Activated B cell treated with CpG ODN at 0.5 μM for 24 hours (primary cell): ENCODE measurements around the gene APP. TPM values are rescaled to one million over a fixed set of nuclear protein-coding genes. Genes with fewer than 3 reads are reported as not detected.

ENCODE experiments used
- ATAC-seq: fragments of 200-7000 bp; cut with Tn5 transposase; one replicate; pipeline ENCODE4 v1.10.0; 2021; ENCODE audit warnings: low read depth, mild to moderate bottlenecking, moderate library complexity
- CTCF ChIA-PET: fragments of 350-600 bp; sonication (Branson Sonifier 250); formaldehyde crosslinking; loops from one replicate; lab custom pipeline; 2021; ENCODE audit warnings: antibody characterized with exemption; lab: Charles Lee
- POLR2A ChIA-PET: fragments of 350-600 bp; sonication (Branson Sonifier 250); formaldehyde crosslinking; loops from one replicate; lab custom pipeline; 2021; ENCODE audit warnings: antibody characterized with exemption; lab: Charles Lee
- DNase-seq: peaks from one replicate; pipeline ENCODE4 v3.0.0; 2022
- H3K27ac Mint-ChIP-seq: one replicate; pipeline ENCODE4 v1.8.0; 2020; ENCODE audit warnings: mixed read lengths
- H3K27me3 Mint-ChIP-seq: one replicate; pipeline ENCODE4 v1.8.0; 2021; ENCODE audit warnings: mixed read lengths
- H3K36me3 Mint-ChIP-seq: one replicate; pipeline ENCODE4 v1.8.0; 2021; ENCODE audit warnings: low read depth, mixed read lengths
- H3K4me1 Mint-ChIP-seq: one replicate; pipeline ENCODE4 v1.8.0; 2021; ENCODE audit warnings: mixed read lengths
- H3K4me3 Mint-ChIP-seq: one replicate; pipeline ENCODE4 v1.8.0; 2020; ENCODE audit warnings: mild to moderate bottlenecking, mixed read lengths
- H3K9me3 Mint-ChIP-seq: one replicate; pipeline ENCODE4 v1.8.0; 2020; ENCODE audit warnings: mixed read lengths
- intact Hi-C: fragments of 100-400 bp; cut with micrococcal nuclease; formaldehyde crosslinking; loops from one replicate; pipeline ENCODE4 v1.15.1; 2024
- total RNA-seq: library from RNA; stranded (reverse); gene quantifications from 2 replicates; pipeline ENCODE4 v1.2.3, GENCODE V29; 2022
- TF ChIP-seq, protein P1 (sequence below): fragments of 200-600 bp; IDR thresholded peaks from one replicate; pipeline ENCODE4 v1.8.0; 2022; ENCODE audit warnings: antibody characterized with exemption, mild to moderate bottlenecking

APP gene
- total RNA-seq, 1 donor from 2014 or later = 32.1 TPM

- Mint-ChIP-seq H3K4me1 (no peaks in the 10 kb centered on the region), H3K27me3 (no peaks in the 10 kb centered on the region), H3K9me3 (no peaks in the 10 kb centered on the region), H3K27ac (no peak overlapping the region), H3K36me3 (peaks cover 6% of the 10 kb centered on the region), H3K4me3 (no peak overlapping the region)
- CTCF ChIA-PET = interaction anchor here (0.9 kb wide), 1 partner anchor 104 kb away, joined by 3 read pairs; no protein-coding TSS in a partner anchor
- no peak for ATAC-seq
- intact Hi-C loops = no loop called here
- TF ChIP-seq, protein P1, sequence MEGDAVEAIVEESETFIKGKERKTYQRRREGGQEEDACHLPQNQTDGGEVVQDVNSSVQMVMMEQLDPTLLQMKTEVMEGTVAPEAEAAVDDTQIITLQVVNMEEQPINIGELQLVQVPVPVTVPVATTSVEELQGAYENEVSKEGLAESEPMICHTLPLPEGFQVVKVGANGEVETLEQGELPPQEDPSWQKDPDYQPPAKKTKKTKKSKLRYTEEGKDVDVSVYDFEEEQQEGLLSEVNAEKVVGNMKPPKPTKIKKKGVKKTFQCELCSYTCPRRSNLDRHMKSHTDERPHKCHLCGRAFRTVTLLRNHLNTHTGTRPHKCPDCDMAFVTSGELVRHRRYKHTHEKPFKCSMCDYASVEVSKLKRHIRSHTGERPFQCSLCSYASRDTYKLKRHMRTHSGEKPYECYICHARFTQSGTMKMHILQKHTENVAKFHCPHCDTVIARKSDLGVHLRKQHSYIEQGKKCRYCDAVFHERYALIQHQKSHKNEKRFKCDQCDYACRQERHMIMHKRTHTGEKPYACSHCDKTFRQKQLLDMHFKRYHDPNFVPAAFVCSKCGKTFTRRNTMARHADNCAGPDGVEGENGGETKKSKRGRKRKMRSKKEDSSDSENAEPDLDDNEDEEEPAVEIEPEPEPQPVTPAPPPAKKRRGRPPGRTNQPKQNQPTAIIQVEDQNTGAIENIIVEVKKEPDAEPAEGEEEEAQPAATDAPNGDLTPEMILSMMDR = no peak
- DNase-seq = no peak
- POLR2A ChIA-PET = no interaction called here
Measured at GRCh38 chr21:26057477-26058170, 112.9 kb downstream of the APP start.

- H3K36me3 Mint-ChIP-seq = peaks cover 13% of the 10 kb centered on the region
- H3K4me1 Mint-ChIP-seq = no peaks in the 10 kb centered on the region
- CTCF ChIA-PET = no interaction called here
- TF ChIP-seq, protein P1 = no peak
- no peak for ATAC-seq
- no peaks in the 10 kb centered on the region for H3K9me3 Mint-ChIP-seq
- no peak for DNase-seq
- intact Hi-C loops = no loop called here
- POLR2A ChIA-PET = no interaction called here
- no peaks in the 10 kb centered on the region for H3K27me3 Mint-ChIP-seq
- H3K4me3 Mint-ChIP-seq = no peak overlapping the region
- no peak overlapping the region for H3K27ac Mint-ChIP-seq
Measured at GRCh38 chr21:26055841-26056264, 114.7 kb downstream of the APP start.

DNA sequence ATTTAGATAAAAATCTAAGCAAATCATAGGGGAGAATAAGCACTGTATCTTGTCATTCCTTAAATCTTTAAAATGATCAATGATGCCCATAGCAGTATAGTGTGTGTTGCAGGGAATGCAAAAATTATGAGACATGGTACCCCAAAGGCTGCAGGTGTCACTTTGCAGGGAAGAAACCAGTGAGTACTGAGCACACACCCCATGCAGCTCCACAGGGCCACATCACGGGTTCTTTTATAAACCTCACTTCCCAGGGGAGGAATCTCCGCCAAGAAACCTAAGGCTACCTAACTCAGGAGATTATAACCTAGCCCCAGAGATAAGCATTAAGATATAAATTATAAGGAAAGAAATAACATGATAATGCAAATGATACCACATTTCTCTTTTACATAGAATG is 115.6 kb downstream of the APP start:
- H3K4me3 Mint-ChIP-seq = no peak overlapping the region
- no peaks in the 10 kb centered on the region for H3K9me3 Mint-ChIP-seq
- H3K36me3 Mint-ChIP-seq = peaks cover 18% of the 10 kb centered on the region
- no peaks in the 10 kb centered on the region for H3K4me1 Mint-ChIP-seq
- ChIA-PET POLR2A (no interaction called here), CTCF (no interaction called here)
- DNase-seq (no peak), ATAC-seq (no peak)
- intact Hi-C loops = no loop called here
- H3K27ac Mint-ChIP-seq = no peak overlapping the region
- H3K27me3 Mint-ChIP-seq = no peaks in the 10 kb centered on the region
- TF ChIP-seq, protein P1 = no peak

GRCh38 chr21:26052057-26052456 is 118.5 kb downstream of the APP start:
- DNase-seq = no peak
- intact Hi-C loops = no loop called here
- CTCF ChIA-PET = no interaction called here
- POLR2A ChIA-PET = no interaction called here
- TF ChIP-seq, protein P1 = no peak
- no peak overlapping the region for H3K27ac Mint-ChIP-seq
- no peaks in the 10 kb centered on the region for H3K4me1 Mint-ChIP-seq
- H3K27me3 Mint-ChIP-seq = no peaks in the 10 kb centered on the region
- peaks cover 32% of the 10 kb centered on the region for H3K36me3 Mint-ChIP-seq
- H3K9me3 Mint-ChIP-seq = no peaks in the 10 kb centered on the region
- H3K4me3 Mint-ChIP-seq = no peak overlapping the region
- ATAC-seq = no peak

DNA sequence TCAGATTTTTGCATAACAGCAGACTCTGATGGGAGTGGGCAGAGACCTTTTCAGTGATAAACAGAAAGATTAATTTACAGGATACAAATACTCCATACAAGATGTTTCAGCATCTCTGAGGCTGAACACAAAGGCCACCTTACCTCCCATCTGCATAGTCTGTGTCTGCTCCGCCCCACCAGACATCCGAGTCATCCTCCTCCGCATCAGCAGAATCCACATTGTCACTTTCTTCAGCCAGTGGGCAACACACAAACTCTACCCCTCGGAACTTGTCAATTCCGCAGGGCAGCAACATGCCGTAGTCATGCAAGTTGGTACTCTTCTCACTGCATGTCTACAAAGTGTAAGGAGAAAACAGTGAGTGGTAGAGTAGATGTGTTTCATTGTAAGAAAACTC is 119.7 kb downstream of the APP start:
- ChIA-PET CTCF (no interaction called here), POLR2A (no interaction called here)
- Mint-ChIP-seq H3K27ac (no peak overlapping the region), H3K4me1 (no peaks in the 10 kb centered on the region), H3K9me3 (no peaks in the 10 kb centered on the region), H3K27me3 (no peaks in the 10 kb centered on the region), H3K36me3 (peaks cover 38% of the 10 kb centered on the region), H3K4me3 (no peak overlapping the region)
- DNase-seq = no peak
- no peak for ATAC-seq
- intact Hi-C loops = no loop called here
- TF ChIP-seq, protein P1 = no peak
